Activated T-helper 9 cell treated with anti-CD3 and anti-CD28 coated beads, Interleukin-2, amount 50 U/mL, for 16 hours (primary cell): ENCODE measurements around the gene PSAPL1.

Experiments
- DNase-seq: peaks from one replicate; pipeline ENCODE4 v3.0.0-alpha.2; 2020; ENCODE audit warnings: low read depth

PSAPL1 gene

GRCh38 chr4:7381890-7382633, 52.7 kb downstream of the PSAPL1 start:
- DNase-seq, result no peak

GRCh38 chr4:7381221-7381889, 53.4 kb downstream of the PSAPL1 start:
- DNase-seq, result no peak
